ENCODE data around the gene MLN. TPM values are rescaled to one million over a fixed set of nuclear protein-coding genes. Genes with fewer than 3 reads are reported as not detected.

The MLN gene
- polyA plus RNA-seq, 1 of the 3 experiments (the other 2 are of a cell fraction), result not detected

- H4K20me1 ChIP-seq (ENCODE audit: insufficient read depth), result 0 out of 2 replicates have a peak, but pooled peaks cover 2% of the 10 kb centered on the region
- CTCF ChIA-PET, result no interaction called here
- peaks cover 0 to 27% of the 10 kb centered on the region in 2 experiments; a peak in 2 of 4 replicates for H3K4me1 ChIP-seq (ENCODE audit: control insufficient read depth in 1 of 2, insufficient read depth in 2 of 2, low read depth in 1 of 2, low read length in 1 of 2)
- no peak overlapping the region for H3K4me3 ChIP-seq (ENCODE audit: low read depth in 2 of 2, low read length in 1 of 2)
- no peaks in the 10 kb centered on the region for H3F3A ChIP-seq (replicated peaks; ENCODE audit: insufficient read depth)
- TF ChIP-seq MEF2A (IDR thresholded peaks at IDR 0.05; ENCODE audit: borderline replicate concordance, low read depth), result no peak
- TF ChIP-seq NRF1 (IDR thresholded peaks at IDR 0.05; ENCODE audit: low read depth, low read length), result no peak
- no peak for TF ChIP-seq USF2 (IDR thresholded peaks at IDR 0.05; ENCODE audit: borderline replicate concordance, low read depth, low read length)
- no peak for TF ChIP-seq SIN3A (IDR thresholded peaks at IDR 0.05; ENCODE audit: borderline replicate concordance, low read depth, low read length)
- TF ChIP-seq RXRA (IDR thresholded peaks at IDR 0.05; ENCODE audit: borderline replicate concordance, low read depth), result no peak
- no peak for TF ChIP-seq EP300 (IDR thresholded peaks at IDR 0.05; ENCODE audit: borderline replicate concordance in 1 of 2, low read depth in 1 of 2, low read length in 1 of 2)
- TF ChIP-seq GABPA (IDR thresholded peaks at IDR 0.05; ENCODE audit: low read depth), result no peak
- no peak for TF ChIP-seq JUND (IDR thresholded peaks at IDR 0.05)
- no peak for TF ChIP-seq ELF1 (IDR thresholded peaks at IDR 0.05)
- TF ChIP-seq TAF1 (IDR thresholded peaks at IDR 0.05; ENCODE audit: borderline replicate concordance, low read depth, low read length), result no peak
- no peak for TF ChIP-seq FOXJ3 (CRISPR knock-in tag; IDR thresholded peaks at IDR 0.05)
- TF ChIP-seq TEAD4 (IDR thresholded peaks at IDR 0.05; ENCODE audit: borderline replicate concordance, insufficient read depth), result no peak
- no peak for TF ChIP-seq RAD21 (IDR thresholded peaks at IDR 0.05; ENCODE audit: low read length)
- no peak for TF ChIP-seq PBX3 (IDR thresholded peaks at IDR 0.05)
- no peak for TF ChIP-seq FOXM1 (IDR thresholded peaks at IDR 0.05; ENCODE audit: low read depth)
- TF ChIP-seq EZH2phosphoT487 (IDR thresholded peaks at IDR 0.05; ENCODE audit: borderline replicate concordance, low read depth), result no peak
- TF ChIP-seq RCOR1 (IDR thresholded peaks at IDR 0.05; ENCODE audit: low read length), result no peak
- no peak for TF ChIP-seq CHD2 (IDR thresholded peaks at IDR 0.05; ENCODE audit: low read length, partially characterized antibody)
- no peak for TF ChIP-seq REST (IDR thresholded peaks at IDR 0.05; ENCODE audit: low read depth, low read length)
- WGBS (ENCODE audit: low lambda C conversion rate), result 50% methylated on average over 1 of the region's 2 CpGs
- POLR2A ChIA-PET, result no interaction called here
- H3K9me2 ChIP-seq, result no peaks in the 10 kb centered on the region
- H2AFZ ChIP-seq (ENCODE audit: low read depth), result no peak overlapping the region
- DNase-seq, result no peak
- peaks cover 27% of the 10 kb centered on the region; the same call in 1 of the 2 replicates for H3K27me3 ChIP-seq (ENCODE audit: insufficient read depth)
- no peaks in the 10 kb centered on the region for H3K79me2 ChIP-seq (ENCODE audit: insufficient read depth)
- no peak overlapping the region for H3K9ac ChIP-seq
- no peak overlapping the region for H3K27ac ChIP-seq (ENCODE audit: low read depth in 2 of 2, low read length in 1 of 2)
- H3K36me3 ChIP-seq (replicated peaks in 1 of 2; ENCODE audit: control insufficient read depth in 1 of 2, insufficient read depth in 2 of 2, low read length in 1 of 2), result no peaks in the 10 kb centered on the region
- H3K4me2 ChIP-seq, result no peak overlapping the region
- no peaks in the 10 kb centered on the region for H3K9me3 ChIP-seq
Observed at GRCh38 chr6:33809594-33809993, 5.8 kb upstream of the MLN start.

Data from SK-N-SH (cell line).